Ramos (cell line): ENCODE results near the gene ADRM1.

Experiments used
- in situ Hi-C: fragments of 300-500 bp; cut with MboI; formaldehyde crosslinking; loops from one replicate; pipeline ENCODE4 v1.14.3; 2022; ENCODE audit warnings: low sequenced_read_pairs; ENCODE audit not compliant: unreplicated experiment

Gene ADRM1

DNA sequence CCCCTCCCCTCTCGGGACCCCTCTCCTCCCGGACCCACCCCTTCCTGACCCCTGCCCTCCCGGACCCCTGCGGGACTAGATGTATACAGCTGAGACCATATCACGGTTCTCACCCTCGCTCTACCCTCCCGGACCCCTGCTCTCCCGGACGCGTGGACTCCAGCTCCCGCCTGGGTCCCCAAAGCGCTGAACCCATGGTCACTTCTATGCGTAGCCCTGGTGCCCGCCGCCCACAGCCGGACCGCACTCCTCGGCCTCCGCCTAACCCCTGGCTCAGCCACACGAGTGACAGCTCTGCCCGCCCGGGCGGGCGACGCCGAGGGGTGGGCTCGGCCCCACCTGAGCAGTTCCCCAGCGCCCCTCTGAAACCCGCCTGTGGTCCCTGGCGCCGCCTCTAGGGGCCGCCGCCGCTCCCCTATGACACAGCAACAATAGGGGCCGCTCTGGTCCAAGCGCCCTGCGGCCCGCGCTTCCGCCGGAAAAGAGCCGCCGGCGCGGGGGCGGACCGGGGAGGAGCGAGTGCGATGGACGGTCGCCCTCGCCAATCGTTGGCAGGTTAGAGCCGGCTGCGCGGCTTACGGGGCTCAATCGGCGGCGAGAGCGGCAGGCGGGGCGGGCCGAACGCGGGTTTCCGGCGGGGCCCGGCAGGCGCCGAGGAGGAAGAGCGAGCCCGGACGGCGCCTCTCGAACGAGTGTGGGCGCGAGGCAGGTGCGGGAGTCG, at the start of gene ADRM1:
Gene ADRM1, plus strand, starts transcription at position 657 of the 721 bp plus-strand sequence. CDS start 572 bp downstream, outside the sequence.
- in situ Hi-C loops: no loop called here

DNA sequence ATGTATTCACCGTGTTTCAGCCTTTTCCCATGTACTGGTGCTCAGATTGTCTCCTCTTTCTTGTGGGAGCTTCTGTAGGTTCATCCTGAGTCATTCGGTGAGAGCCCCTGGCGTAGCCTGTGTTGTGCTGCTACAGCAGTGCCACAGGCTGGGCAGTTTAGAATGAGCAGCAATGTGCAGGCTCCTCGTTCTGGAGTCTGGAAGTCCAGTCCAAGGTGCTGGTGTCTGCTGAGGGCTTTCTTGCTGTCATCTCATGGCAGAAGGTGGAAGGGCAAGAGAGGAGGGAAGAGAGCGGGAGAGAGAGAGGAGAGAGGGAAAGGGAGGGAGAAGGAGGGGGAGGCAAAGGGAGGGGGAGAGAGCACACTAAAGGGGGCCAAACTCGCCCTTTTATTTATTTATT, 49.4 kb upstream of the ADRM1 start:
- in situ Hi-C loops: no loop called here

DNA sequence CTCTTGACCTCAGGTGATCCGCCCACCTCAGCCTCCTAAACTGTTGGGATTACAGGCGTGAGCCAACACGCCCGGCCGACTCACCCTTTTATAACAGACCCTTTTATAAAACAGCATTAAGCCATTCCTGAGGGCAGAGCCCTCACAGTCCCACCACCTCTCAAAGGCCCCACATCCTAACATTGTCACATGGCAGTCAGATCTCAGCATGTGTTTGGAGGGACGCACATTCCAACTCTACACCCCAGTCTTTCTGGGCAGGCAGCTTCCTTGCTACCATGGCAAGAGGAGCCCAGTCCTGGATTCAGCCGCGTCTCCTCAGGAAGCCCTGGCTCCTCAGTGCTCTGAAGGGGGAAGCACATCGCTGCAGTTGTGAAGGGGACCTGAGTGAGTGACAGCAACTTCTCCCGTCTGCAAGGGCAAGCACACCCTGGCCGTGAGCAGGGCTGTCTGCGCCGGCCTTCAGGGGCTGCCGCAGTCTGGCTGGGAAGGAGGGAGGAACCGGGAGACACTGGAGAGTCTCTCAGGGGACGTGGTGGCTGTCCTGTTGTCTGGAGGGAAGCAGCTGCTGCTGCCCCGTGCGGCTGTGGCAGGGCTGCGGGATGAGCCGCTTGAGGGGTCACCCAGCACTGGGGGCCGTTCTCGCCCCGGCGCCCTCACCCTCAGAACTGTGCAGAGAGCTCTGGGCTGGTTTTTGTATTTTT, 48.6 kb upstream of the ADRM1 start:
- in situ Hi-C loops: no loop called here

- in situ Hi-C loops: no loop called here
Observed at GRCh38 chr20:62255976-62256375, 46.8 kb upstream of the ADRM1 start.

GRCh38 chr20:62258499-62259293, 44.1 kb upstream of the ADRM1 start:
- in situ Hi-C loops: no loop called here

GRCh38 chr20:62259294-62259565, 43.6 kb upstream of the ADRM1 start:
- in situ Hi-C loops: no loop called here

GRCh38 chr20:62262064-62262463, 40.7 kb upstream of the ADRM1 start:
- in situ Hi-C loops: no loop called here

GRCh38 chr20:62263396-62263795, 39.4 kb upstream of the ADRM1 start:
- in situ Hi-C loops: no loop called here

GRCh38 chr20:62265365-62265764, 37.4 kb upstream of the ADRM1 start:
- in situ Hi-C loops: no loop called here

GRCh38 chr20:62266340-62266739, 36.5 kb upstream of the ADRM1 start:
- in situ Hi-C loops: no loop called here

DNA sequence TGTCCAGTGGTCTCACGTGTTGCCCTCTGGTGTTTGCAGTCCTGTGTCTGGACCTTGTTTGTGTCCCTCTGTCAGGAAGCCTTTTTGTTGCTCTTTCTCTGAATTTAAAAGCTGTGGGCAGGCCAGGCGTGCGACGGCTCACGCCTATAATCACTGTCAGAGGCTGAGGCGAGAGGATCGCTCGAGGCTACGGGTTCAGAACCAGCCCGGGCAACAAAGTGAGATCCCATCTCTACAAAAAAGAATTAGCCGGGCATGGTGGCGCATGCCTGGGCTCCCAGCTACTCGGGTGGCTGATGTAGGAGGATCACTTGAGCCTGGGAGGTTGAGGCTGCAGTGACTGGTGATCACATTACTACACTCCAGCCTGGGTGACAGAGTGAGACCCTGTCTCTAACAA, 35.9 kb upstream of the ADRM1 start:
- in situ Hi-C loops: no loop called here

GRCh38 chr20:62267543-62267942, 35.3 kb upstream of the ADRM1 start:
- in situ Hi-C loops: no loop called here

- in situ Hi-C loops: no loop called here
Observed at GRCh38 chr20:62268228-62268900, 34.4 kb upstream of the ADRM1 start.

GRCh38 chr20:62269378-62269777, 33.4 kb upstream of the ADRM1 start:
- in situ Hi-C loops: no loop called here

DNA sequence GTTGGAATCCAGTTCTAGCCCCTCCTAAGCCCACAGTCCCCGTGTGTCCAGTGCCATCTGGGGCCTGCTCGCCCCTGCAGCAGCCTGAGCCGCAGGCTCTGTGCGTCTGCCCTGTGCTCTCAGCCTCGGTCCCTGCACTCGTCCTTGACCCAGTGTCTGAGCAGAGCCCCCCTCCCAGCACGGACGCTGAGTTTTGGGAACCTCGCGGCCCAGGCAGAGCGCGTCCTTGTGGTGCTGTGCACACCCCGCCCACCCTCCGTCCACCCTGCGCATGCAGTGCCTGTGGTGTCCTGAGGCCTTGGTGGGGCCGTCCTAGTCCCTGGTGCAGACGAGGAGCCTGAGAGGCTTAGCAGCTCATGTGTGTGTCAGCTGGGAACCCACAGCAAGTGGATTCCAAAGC, 32.9 kb upstream of the ADRM1 start:
- in situ Hi-C loops: no loop called here

DNA sequence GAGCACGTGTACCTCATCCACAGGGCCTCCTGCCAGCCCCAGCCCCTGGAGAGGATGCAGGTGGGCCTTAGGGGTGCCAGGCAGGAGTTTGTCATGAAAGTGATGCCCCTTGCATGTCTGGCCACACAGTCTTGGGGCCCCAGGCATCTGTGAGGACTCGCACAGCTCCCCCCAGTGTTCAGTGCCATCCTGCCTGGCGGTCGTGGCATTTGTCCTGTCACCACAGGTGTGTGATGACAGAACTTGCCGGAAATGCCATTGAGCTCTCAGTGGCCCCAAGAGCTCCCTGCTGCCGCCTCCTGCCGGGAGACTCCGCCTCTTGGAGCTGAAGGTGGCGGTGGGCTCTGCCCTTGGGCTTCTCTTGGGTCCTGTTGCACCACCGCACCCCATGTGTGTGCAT, 30.6 kb upstream of the ADRM1 start:
- in situ Hi-C loops: no loop called here

DNA sequence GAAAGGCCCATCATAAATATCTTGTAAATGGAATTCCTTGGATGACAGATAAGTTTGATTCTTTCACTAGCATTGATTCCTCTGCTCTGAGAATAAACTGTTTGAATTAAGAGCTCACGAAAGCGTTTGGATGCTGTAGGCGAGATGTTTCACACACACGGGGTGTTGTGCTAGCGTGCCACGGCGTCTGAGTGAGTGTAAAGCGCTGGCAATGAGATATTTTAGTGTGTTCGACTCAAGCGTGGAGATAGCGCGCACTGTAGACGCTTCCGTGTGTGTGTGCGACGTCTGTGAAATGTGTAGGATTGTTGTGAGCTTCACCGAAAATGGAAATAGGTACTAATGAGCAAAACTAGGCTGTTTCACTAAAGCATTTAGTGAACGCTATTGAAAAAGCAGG, 29.4 kb upstream of the ADRM1 start:
- in situ Hi-C loops: no loop called here

GRCh38 chr20:62274332-62274950, 28.4 kb upstream of the ADRM1 start:
- in situ Hi-C loops: no loop called here

DNA sequence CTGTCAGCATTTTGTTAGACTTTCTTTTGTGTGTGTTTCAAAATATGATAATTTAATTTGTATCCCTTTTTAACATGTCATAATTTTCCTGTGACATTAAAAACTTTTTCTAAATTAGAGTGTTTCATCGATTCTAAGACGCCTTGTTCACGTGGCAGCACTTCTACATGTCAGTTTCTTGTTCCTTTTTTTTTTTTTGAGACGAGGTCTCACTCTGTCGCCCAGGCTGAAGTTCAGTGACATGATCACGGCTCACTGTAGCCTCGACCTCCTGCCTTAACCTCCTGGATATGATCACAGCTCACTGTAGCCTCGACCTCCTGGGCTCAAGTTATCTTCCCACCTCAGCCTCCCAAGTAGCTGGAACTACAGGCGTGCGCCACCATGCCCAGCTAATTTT, 27.6 kb upstream of the ADRM1 start:
- in situ Hi-C loops: no loop called here

DNA sequence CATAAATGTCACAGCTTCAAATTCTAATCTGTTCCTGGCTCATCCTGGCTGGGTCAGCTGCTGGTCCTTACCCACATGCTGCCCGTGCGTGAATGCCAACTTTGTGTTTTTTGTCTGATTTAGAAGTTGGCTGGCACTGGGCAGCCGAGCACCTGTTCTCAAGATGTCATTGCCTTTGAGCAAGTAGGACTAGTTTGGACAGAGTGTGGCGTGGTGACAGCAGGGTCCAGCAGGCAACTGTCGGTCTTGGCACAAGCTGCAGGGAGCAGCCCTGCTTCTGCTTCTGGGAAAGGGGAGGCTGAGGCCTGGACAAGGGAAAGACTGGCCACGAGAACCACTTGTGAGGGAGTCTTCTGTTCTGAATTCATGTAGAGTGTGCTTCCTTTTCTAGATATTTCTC, 26.4 kb upstream of the ADRM1 start:
- in situ Hi-C loops: no loop called here
